Body of pancreas (tissue), 4 donors: ENCODE measurements around the gene CADM4. TPM values are rescaled to one million over a fixed set of nuclear protein-coding genes. Genes with fewer than 3 reads are reported as not detected.

ENCODE experiments used
- ATAC-seq: fragments of 150-250 bp; one replicate; pipeline ENCODE4 v1.9.1; 2016
- DNase-seq, 4 donors: peaks; one replicate each; pipeline ENCODE4 v3.0.0-alpha.2; 2019
- H3K27ac ChIP-seq, 4 donors: fragments of 200-600 bp; sonication (generic); 1 replicate in 3 of 4; 2 replicates in 1 of 4; pipeline versions ENCODE4 v1.5.1 to v1.6.1; 2016 to 2019; ENCODE audit warnings: mild to moderate bottlenecking in 1 of 4, mixed read lengths in 1 of 4, moderate library complexity in 1 of 4
- H3K27me3 ChIP-seq, 2 donors: fragments of 200-600 bp; sonication (generic); one replicate each; pipeline ENCODE4 v1.6.0; 2016; ENCODE audit warnings: mild to moderate bottlenecking in 1 of 2
- H3K36me3 ChIP-seq, 2 donors: fragments of 200-600 bp; sonication (generic); replicated peaks in 1 of 2; 2 replicates each; pipeline ENCODE4 v1.5.1; 2016; ENCODE audit warnings: low read depth in 2 of 2; ENCODE audit not compliant: insufficient read depth in 1 of 2
- H3K4me1 ChIP-seq: fragments of 200-600 bp; sonication (generic); one replicate; pipeline ENCODE4 v1.6.0; 2016
- H3K4me3 ChIP-seq, 2 donors: fragments of 200-600 bp; sonication (generic); 1 replicate in 1 of 2; 2 replicates in 1 of 2; pipeline ENCODE4 v1.5.1; 2016 to 2019
- H3K9me3 ChIP-seq, 3 donors: fragments of 200-600 bp; sonication (generic); 1 replicate in 2 of 3; 2 replicates in 1 of 3; pipeline ENCODE4 v1.5.1; 2016
- POLR2A ChIP-seq, 3 donors: fragments of 450-650 bp; IDR thresholded peaks; one replicate each; pipeline ENCODE4 v1.6.1; 2016; ENCODE audit warnings: antibody characterized with exemption in 3 of 3, mild to moderate bottlenecking in 2 of 3
- WGBS, 2 donors: methylation state at CpG; one replicate each; pipeline ENCODE4 v1.1.5; 2017; 5-methylcytosine and 5-hydroxymethylcytosine counted together
- intact Hi-C: fragments of 100-400 bp; cut with DNase I; formaldehyde crosslinking; loops from one replicate; pipeline ENCODE4 v1.15.1; 2023
- total RNA-seq, 2 donors: library from RNA; depleted of rRNA; stranded (reverse); fragments of >200 nt; gene quantifications; one replicate each; pipeline ENCODE4 v1.1.0, GENCODE V29; 2016
- TF ChIP-seq, protein P1 (sequence below), 7 experiments: fragments of 450-650 bp in 4 of 7; fragments of 200-600 bp in 3 of 7; sonication (generic) in 3 of 7; IDR thresholded peaks; one replicate each; pipeline ENCODE4 v1.5.1; 2016 to 2019; ENCODE audit warnings: antibody characterized with exemption in 7 of 7

Gene CADM4
- total RNA-seq, 2 donors from 2014 or later: 2.0 to 2.6 TPM

DNA sequence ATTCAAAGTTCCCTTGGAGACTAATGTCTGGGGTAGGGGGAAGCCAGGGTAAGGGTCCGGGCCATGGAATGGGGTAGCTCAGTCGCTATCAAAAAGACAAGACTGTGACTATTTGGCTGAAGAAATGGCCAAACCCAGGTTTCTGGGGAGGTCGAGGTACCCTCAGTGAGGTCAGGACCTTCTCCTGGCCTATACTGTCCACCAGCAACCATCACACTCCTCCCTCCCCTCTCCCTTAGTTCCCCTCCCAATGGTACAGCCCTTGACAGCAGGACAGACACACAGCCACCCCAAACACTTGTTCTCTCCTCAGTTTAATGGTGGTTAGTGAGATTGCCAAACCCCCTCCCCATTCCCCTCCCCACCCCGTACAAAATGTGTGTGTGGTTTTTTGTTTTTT, 17.6 kb downstream of the CADM4 start:
- no peak for ATAC-seq
- Histone ChIP-seq H3K4me1 (peaks cover 17% of the 10 kb centered on the region), H3K4me3 (no peak overlapping the region), H3K27ac (no peak overlapping the region), H3K36me3 (no peaks in the 10 kb centered on the region), H3K27me3 (no peaks in the 10 kb centered on the region), H3K9me3 (no peaks in the 10 kb centered on the region)
- DNase-seq: no peak
- TF ChIP-seq POLR2A (IDR thresholded peaks at IDR 0.05): no peak
- TF ChIP-seq, protein P1, sequence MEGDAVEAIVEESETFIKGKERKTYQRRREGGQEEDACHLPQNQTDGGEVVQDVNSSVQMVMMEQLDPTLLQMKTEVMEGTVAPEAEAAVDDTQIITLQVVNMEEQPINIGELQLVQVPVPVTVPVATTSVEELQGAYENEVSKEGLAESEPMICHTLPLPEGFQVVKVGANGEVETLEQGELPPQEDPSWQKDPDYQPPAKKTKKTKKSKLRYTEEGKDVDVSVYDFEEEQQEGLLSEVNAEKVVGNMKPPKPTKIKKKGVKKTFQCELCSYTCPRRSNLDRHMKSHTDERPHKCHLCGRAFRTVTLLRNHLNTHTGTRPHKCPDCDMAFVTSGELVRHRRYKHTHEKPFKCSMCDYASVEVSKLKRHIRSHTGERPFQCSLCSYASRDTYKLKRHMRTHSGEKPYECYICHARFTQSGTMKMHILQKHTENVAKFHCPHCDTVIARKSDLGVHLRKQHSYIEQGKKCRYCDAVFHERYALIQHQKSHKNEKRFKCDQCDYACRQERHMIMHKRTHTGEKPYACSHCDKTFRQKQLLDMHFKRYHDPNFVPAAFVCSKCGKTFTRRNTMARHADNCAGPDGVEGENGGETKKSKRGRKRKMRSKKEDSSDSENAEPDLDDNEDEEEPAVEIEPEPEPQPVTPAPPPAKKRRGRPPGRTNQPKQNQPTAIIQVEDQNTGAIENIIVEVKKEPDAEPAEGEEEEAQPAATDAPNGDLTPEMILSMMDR (IDR thresholded peaks at IDR 0.05): no peak
- intact Hi-C loops: no loop called here
- 75 to 83% methylated on average over 4 of the region's 4 CpGs for WGBS, 2 donors

DNA sequence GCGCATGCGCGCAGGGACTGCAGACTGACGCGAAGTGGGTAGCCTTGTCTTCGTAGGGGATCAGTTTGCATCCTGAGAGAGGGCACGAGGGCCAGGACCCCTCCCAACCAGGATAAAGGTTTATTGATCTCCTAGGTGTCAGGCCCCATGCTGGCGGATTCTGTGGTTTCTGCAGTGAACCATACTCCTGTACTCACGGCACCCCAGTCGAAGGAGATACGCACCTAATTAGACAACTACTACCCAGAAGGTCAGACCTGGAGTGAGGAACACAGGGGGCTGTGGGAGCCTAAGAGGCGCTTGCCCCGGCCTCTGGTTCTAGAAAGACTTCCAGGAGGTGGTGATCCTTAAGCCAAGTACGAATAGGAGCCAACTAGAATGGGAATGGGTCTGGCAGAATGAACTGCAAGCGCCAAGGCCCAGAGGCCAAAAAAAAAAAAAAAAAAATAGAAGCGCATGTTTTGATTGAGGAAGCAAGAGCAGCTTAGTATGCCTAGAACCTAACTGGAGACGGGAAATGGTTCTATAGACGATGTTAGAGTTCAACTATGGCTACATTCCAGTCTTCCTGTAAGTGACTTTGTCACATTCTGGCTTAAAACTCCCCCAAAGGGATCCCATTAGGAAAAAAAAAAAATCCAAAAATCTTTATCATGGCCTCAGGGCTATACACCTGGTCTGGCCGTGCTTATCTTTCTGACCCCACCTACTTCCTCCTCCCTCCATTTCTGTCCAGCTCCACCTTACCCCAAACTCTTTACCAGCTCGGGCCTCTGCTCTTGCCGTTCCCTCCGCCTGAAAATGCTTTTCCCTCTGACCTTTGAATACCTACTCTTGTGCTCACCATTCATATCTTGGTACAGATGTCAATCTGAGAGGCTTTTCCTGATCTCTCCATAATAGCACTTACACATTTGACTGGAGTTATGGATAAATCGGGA, 19.3 kb downstream of the CADM4 start:
- ATAC-seq (peak; percentile 3), DNase-seq (no peak)
- Histone ChIP-seq H3K4me1 (peaks cover 27% of the 10 kb centered on the region), H3K36me3 (no peaks in the 10 kb centered on the region), H3K27ac (peak overlapping the region; percentile 89 to 97 (median 92)), H3K27me3 (no peaks in the 10 kb centered on the region), H3K9me3 (no peaks in the 10 kb centered on the region), H3K4me3 (peak overlapping the region; percentile 48 to 74)
- whole genome bisulfite sequencing, 2 donors: 35 to 61% methylated on average over 14 to 23 of the region's 23 CpGs
- TF ChIP-seq, protein P1 (IDR thresholded peaks at IDR 0.05): no peak
- no peak for TF ChIP-seq POLR2A (IDR thresholded peaks at IDR 0.05)
- intact Hi-C loops: no loop called here

- H3K36me3 ChIP-seq: no peaks in the 10 kb centered on the region
- ATAC-seq (peak; percentile 86), DNase-seq (peak; percentile 80 to 89 (median 88))
- no peaks in the 10 kb centered on the region for H3K27me3 ChIP-seq
- peak within 1 kb of the TSS; percentile 48 to 74 for H3K4me3 ChIP-seq
- intact Hi-C loops: no loop called here
- TF ChIP-seq, protein P1 (IDR thresholded peaks at IDR 0.05): peak in 1 of 7 experiments; percentile 4
- TF ChIP-seq POLR2A (IDR thresholded peaks at IDR 0.05): peak; percentile 73 to 79 (median 78)
- WGBS, 2 donors: 0 to 1% methylated on average over 14 to 80 of the region's 81 CpGs
- H3K4me1 ChIP-seq: peaks cover 28% of the 10 kb centered on the region
- H3K9me3 ChIP-seq: no peaks in the 10 kb centered on the region
- H3K27ac ChIP-seq: peak within 1 kb of the TSS; percentile 89 to 97 (median 92)
Observed at GRCh38 chr19:43619262-43620060, 20.2 kb downstream of the CADM4 start, which contains the start of gene ZNF428. ZNF428 (minus strand) TSS chr19:43619629; CDS start chr19:43614304, 5,325 bp downstream.

DNA sequence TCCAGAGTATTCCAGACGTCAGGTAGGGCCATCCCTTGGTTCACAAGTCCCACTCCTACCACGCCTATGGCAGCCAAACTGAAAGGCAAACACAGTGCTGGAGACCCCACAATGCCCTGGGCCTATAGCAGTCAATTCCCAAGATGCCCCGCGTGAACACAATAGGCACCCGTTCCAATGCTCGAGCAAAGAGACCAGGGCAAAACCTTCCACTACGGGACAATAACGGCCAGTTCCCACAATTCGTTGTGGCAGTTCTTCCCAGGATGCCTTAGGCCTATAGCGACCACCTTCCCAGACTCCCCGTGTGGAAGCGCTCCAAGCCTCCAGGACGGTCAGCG, 20.8 kb downstream of the CADM4 start:
- peaks cover 28% of the 10 kb centered on the region for H3K4me1 ChIP-seq
- WGBS, 2 donors: 0% methylated on average over 8 to 14 of the region's 14 CpGs
- no peaks in the 10 kb centered on the region for H3K27me3 ChIP-seq
- H3K27ac ChIP-seq: peak overlapping the region; percentile 89 to 97 (median 92)
- no peaks in the 10 kb centered on the region for H3K9me3 ChIP-seq
- peak overlapping the region; percentile 48 to 74 for H3K4me3 ChIP-seq
- DNase-seq (no peak), ATAC-seq (peak; percentile 13)
- TF ChIP-seq, protein P1 (IDR thresholded peaks at IDR 0.05): no peak
- TF ChIP-seq POLR2A (IDR thresholded peaks at IDR 0.05): no peak
- H3K36me3 ChIP-seq: no peaks in the 10 kb centered on the region
- intact Hi-C loops: no loop called here
